Type B pancreatic cell (in vitro differentiated cells): Measurements from ENCODE around the gene RPS16. TPM values are rescaled to one million over a fixed set of nuclear protein-coding genes. Genes with fewer than 3 reads are reported as not detected.

Experiments
- DNase-seq: peaks from one replicate; pipeline ENCODE4 v3.0.0; 2021; ENCODE audit warnings: mixed read lengths; ENCODE audit not compliant: unreplicated experiment; ENCODE audit errors: extremely low spot score
- H3K27ac Mint-ChIP-seq: 2 replicates; pipeline ENCODE4 v1.8.0; 2021; ENCODE audit warnings: mild to moderate bottlenecking, mixed read lengths
- H3K27me3 Mint-ChIP-seq: 2 replicates; pipeline ENCODE4 v1.8.0; 2021; ENCODE audit warnings: mixed read lengths
- H3K36me3 Mint-ChIP-seq: 2 replicates; pipeline ENCODE4 v1.8.0; 2021; ENCODE audit warnings: mixed read lengths
- H3K4me1 Mint-ChIP-seq: one replicate; pipeline ENCODE4 v1.8.0; 2021; ENCODE audit warnings: mixed read lengths; ENCODE audit not compliant: unreplicated experiment
- H3K4me3 Mint-ChIP-seq: 2 replicates; pipeline ENCODE4 v1.8.0; 2021; ENCODE audit warnings: mild to moderate bottlenecking, mixed read lengths
- H3K9me3 Mint-ChIP-seq: 2 replicates; pipeline ENCODE4 v1.8.0; 2021; ENCODE audit warnings: mixed read lengths
- microRNA-seq: library from miRNA; unstranded; fragments of <30 nt; microRNA quantifications from one replicate; pipeline ENCODE4, GENCODE V29; 2020
- total RNA-seq: library from RNA; stranded (reverse); gene quantifications from 2 replicates; pipeline ENCODE4 v1.2.1, GENCODE V29; 2021; ENCODE audit warnings: low replicate concordance
- TF ChIP-seq, protein P1 (sequence below): fragments of 200-600 bp; sonication (generic); conservative IDR thresholded peaks from 2 replicates; pipeline ENCODE4 v1.5.0; 2021; ENCODE audit warnings: antibody characterized with exemption, mild to moderate bottlenecking

Gene RPS16
- total RNA-seq, 1 donor from 2014 or later, result 2,175 TPM

DNA sequence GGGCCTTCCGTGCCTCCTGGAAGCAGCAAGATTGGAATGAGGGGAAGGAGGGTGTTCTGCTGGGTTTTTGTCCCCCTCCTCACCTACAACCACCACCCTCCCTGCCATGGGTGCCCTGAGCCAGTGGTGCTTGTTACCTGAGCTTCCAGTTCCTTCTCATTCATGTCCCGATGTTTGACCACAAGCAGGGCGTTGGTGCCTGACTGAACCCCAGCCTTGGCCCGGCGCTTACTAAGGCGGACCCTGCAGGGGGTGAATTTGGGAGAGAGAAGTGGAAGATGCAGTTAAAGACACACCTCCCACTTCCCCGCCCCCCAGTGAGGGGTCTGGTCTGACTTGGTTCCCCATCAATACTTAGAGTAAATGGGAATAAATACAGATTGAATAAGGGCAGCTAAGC is 49.2 kb downstream of the RPS16 start:
- Mint-ChIP-seq H3K36me3 (peaks cover 12% of the 10 kb centered on the region), H3K27ac (no peak overlapping the region), H3K4me3 (no peak overlapping the region), H3K27me3 (no peaks in the 10 kb centered on the region), H3K9me3 (no peaks in the 10 kb centered on the region), H3K4me1 (peaks cover 12% of the 10 kb centered on the region)
- TF ChIP-seq, protein P1, sequence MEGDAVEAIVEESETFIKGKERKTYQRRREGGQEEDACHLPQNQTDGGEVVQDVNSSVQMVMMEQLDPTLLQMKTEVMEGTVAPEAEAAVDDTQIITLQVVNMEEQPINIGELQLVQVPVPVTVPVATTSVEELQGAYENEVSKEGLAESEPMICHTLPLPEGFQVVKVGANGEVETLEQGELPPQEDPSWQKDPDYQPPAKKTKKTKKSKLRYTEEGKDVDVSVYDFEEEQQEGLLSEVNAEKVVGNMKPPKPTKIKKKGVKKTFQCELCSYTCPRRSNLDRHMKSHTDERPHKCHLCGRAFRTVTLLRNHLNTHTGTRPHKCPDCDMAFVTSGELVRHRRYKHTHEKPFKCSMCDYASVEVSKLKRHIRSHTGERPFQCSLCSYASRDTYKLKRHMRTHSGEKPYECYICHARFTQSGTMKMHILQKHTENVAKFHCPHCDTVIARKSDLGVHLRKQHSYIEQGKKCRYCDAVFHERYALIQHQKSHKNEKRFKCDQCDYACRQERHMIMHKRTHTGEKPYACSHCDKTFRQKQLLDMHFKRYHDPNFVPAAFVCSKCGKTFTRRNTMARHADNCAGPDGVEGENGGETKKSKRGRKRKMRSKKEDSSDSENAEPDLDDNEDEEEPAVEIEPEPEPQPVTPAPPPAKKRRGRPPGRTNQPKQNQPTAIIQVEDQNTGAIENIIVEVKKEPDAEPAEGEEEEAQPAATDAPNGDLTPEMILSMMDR, result no peak
- no peak for DNase-seq

DNA sequence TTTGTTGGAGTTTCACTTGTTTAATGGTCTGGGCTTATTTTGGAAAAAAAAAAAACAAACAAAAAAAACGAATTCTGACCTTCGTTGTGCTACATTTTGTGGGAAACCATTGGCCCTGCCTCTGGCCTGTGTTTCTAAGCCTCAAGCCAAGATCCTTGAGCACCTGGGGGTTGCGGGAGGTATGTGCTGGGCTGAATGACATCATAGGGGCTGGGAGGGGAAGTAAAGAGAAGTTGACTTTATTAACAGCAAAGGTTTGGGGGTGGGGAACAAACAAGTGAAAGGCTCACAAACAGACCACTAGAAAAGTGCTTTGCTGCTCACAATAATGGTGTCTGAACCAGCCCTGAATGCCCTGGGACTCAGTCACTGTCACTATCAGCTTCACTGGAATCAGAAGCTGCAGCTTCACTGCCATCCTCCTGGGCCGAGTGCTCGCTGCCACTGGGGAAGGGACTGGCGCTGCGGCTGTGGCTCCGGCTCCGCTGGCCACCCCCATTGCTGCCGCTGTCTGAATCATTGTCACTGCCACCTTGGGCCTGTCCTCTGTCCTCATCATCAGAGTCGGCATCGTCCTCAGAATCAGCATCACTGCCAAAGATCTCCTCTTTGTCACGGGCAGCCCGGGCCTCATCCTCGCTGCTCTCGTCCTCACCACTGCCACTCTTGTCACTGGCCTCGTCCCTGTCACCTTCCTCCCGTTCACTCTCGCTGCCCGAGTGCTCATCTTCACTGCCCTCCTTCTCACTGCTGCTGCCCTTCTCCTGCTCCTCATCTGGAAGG is 49.9 kb downstream of the RPS16 start:
- peak overlapping the region; percentile 57 for H3K27ac Mint-ChIP-seq
- no peaks in the 10 kb centered on the region for H3K9me3 Mint-ChIP-seq
- H3K36me3 Mint-ChIP-seq, result peaks cover 13% of the 10 kb centered on the region
- H3K4me1 Mint-ChIP-seq, result peaks cover 6% of the 10 kb centered on the region
- no peak overlapping the region for H3K4me3 Mint-ChIP-seq
- DNase-seq, result no peak
- no peaks in the 10 kb centered on the region for H3K27me3 Mint-ChIP-seq
- TF ChIP-seq, protein P1, result no peak

DNA sequence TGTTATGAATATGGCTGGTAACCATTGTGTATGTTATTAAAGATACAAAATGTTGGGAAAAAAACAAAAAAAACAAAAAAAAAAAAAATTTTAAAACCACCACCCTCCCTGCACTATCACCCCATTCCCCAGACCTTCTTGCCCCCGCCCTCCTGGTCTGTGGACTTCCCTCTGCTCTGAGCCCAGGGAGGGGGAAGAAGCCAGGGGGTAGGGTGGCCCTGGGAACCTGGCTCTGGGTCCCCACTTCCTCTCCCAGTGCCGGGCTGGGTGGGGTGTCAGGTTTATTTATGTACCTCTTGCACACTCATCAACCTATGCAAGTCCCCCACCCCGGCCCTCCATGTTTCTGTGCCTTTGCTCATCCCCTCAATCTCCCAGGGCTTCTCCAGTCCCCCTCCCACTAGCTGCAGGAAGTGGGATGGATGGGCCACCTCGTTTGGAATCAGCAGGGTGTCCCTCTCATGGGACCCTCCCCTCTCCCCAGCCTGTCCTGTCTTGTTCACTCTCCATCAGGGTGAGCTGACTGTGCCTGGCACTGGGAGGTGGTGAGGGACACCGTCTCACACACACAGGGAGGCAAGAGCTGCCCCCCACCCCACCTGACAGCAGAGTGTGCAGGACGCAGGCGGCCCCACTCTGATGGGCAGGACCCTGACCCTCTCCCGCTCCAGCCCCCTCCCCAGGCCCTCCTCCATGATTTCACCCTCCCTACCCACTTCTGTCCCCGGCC is 50.7 kb downstream of the RPS16 start:
- Mint-ChIP-seq H3K27me3 (no peaks in the 10 kb centered on the region), H3K4me3 (no peak overlapping the region), H3K36me3 (peaks cover 14% of the 10 kb centered on the region), H3K9me3 (no peaks in the 10 kb centered on the region), H3K27ac (peak overlapping the region; percentile 57), H3K4me1 (peaks cover 1% of the 10 kb centered on the region)
- TF ChIP-seq, protein P1, result no peak
- no peak for DNase-seq

Small RNA genes lying within 50 kb of the gene (microRNA-seq; reads per million reads assigned to microRNA genes)
- gene MIR4530, result not detected

Other genes starting within 250 kb of the RPS16 start
- 19.0 and 22.6 TPM in 2 replicates for gene NCCRP1, start 239.0 kb downstream of the RPS16 start, total RNA-seq
- not detected in 2 replicates for gene SYCN, start 231.7 kb downstream of the RPS16 start, total RNA-seq
- gene IFNL3, start 190.9 kb downstream of the RPS16 start, total RNA-seq, result not detected in 2 replicates
- not detected in 2 replicates for gene IFNL4, start 187.1 kb downstream of the RPS16 start, total RNA-seq
- gene IFNL2, start 167.6 kb downstream of the RPS16 start, total RNA-seq, result not detected in 2 replicates
- not detected in 2 replicates for gene IFNL1, start 139.5 kb downstream of the RPS16 start, total RNA-seq
- gene LRFN1, start 115.1 kb downstream of the RPS16 start, total RNA-seq, result 3.6 and 5.6 TPM in 2 replicates
- not detected in 2 replicates for gene GMFG, start 99.9 kb downstream of the RPS16 start, total RNA-seq
- gene SAMD4B, start 93.5 kb downstream of the RPS16 start, total RNA-seq, result 116 and 123 TPM in 2 replicates
- 36.9 and 43.6 TPM in 2 replicates for gene PAF1, start 44.8 kb downstream of the RPS16 start, total RNA-seq
- gene MED29, start 44.6 kb downstream of the RPS16 start, total RNA-seq, result 37.3 and 40.8 TPM in 2 replicates
- 36.0 and 101 TPM in 2 replicates for gene ZFP36, start 29.1 kb downstream of the RPS16 start, total RNA-seq
- gene PLEKHG2, start 23.3 kb downstream of the RPS16 start, total RNA-seq, result 32.9 and 86.7 TPM in 2 replicates
- 142 and 144 TPM in 2 replicates for gene SUPT5H, start 9.6 kb upstream of the RPS16 start, total RNA-seq
- gene TIMM50, start 44.9 kb upstream of the RPS16 start, total RNA-seq, result 63.6 and 82.2 TPM in 2 replicates
- 0.74 and 2.7 TPM in 2 replicates for gene DLL3, start 63.0 kb upstream of the RPS16 start, total RNA-seq
- 1.1 TPM in 1 of 2 replicates, not detected in the other for gene SELENOV, start 79.2 kb upstream of the RPS16 start, total RNA-seq
- gene EID2B, start 96.9 kb upstream of the RPS16 start, total RNA-seq, result 1.1 and 4.8 TPM in 2 replicates
- 15.3 and 19.2 TPM in 2 replicates for gene EID2, start 104.2 kb upstream of the RPS16 start, total RNA-seq
- not detected in 2 replicates for gene LGALS13, start 166.6 kb upstream of the RPS16 start, total RNA-seq
- not detected in 2 replicates for gene LGALS16, start 220.0 kb upstream of the RPS16 start, total RNA-seq